Measurements from ENCODE around the gene GMIP. TPM values are rescaled to one million over a fixed set of nuclear protein-coding genes. Genes with fewer than 3 reads are reported as not detected.
A peak's percentile ranks its signal among the peaks of the same experiment; 100 is the strongest.
"Not testable (repeated sequence)": the region's sequence is repeated elsewhere in the genome, so short reads cannot be mapped to it uniquely, and the experiment has no call there.

Gene GMIP
- total RNA-seq, 2 experiments from 2014 or later, result 57.3 to 59.9 TPM

DNA sequence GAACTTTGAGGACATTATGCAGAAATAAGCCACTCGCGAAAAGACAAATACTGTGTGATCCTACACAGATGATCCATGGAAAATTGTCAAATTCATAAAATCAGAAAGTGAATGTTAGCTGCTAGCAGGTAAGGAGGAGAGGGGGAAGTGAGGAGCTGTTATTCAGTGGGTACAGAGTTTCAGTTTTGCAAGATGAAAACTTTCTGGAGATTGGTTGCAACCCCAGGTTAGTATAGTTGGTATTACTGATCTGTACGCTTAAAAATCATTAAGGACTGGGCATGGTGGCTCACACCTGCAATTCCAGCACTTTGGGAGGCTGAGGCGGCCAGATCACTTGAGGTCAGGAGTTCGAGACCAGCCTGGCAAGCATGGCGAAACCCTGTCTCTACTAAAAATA lies 43.1 kb upstream of the GMIP start:
- no peak overlapping the region for H3K27ac Mint-ChIP-seq
- TF ChIP-seq, protein P1, sequence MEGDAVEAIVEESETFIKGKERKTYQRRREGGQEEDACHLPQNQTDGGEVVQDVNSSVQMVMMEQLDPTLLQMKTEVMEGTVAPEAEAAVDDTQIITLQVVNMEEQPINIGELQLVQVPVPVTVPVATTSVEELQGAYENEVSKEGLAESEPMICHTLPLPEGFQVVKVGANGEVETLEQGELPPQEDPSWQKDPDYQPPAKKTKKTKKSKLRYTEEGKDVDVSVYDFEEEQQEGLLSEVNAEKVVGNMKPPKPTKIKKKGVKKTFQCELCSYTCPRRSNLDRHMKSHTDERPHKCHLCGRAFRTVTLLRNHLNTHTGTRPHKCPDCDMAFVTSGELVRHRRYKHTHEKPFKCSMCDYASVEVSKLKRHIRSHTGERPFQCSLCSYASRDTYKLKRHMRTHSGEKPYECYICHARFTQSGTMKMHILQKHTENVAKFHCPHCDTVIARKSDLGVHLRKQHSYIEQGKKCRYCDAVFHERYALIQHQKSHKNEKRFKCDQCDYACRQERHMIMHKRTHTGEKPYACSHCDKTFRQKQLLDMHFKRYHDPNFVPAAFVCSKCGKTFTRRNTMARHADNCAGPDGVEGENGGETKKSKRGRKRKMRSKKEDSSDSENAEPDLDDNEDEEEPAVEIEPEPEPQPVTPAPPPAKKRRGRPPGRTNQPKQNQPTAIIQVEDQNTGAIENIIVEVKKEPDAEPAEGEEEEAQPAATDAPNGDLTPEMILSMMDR (IDR thresholded peaks at IDR 0.05), result no peak
- H3K9me3 Mint-ChIP-seq, result peaks cover 27% of the 10 kb centered on the region
- peaks cover 54% of the 10 kb centered on the region for H3K36me3 Mint-ChIP-seq (ENCODE audit: low read depth)
- H3K4me1 Mint-ChIP-seq (ENCODE audit: low read depth), result no peaks in the 10 kb centered on the region
- intact Hi-C loops (cut with micrococcal nuclease), result no loop called here
- no peaks in the 10 kb centered on the region for H3K27me3 Mint-ChIP-seq
- peak; percentile 18 for ATAC-seq
- DNase-seq, result no peak
- ChIA-PET CTCF (no interaction called here), POLR2A (interaction anchor here (0.7 to 3.4 kb wide), 5 partner anchors 10 to 44 kb away, joined by 3 to 17 read pairs (median 3); partner anchors contain the start of genes ATP13A1 and ZNF101)
- H3K4me3 Mint-ChIP-seq, result no peak overlapping the region

DNA sequence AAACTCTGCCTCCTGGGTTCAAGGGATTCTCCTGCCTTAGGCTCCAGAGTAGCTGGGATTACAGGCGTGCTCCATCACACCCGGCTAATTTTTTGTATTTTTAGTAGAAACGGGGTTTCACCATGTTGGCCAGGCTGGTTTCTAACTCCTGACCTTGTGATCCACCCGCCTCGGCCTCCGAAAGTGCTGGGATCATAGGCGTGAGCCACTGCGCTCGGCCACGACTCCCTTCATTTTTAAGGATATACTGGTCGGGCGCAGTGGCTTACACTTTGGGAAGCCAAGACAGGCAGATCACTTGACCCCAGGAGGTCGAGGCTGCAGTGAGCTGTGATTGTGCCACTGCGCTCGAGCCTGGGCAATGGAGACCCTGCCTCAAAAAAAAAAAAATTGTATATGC lies 42.7 kb upstream of the GMIP start:
- H3K27ac Mint-ChIP-seq; intact Hi-C loops (cut with micrococcal nuclease); H3K4me3 Mint-ChIP-seq; CTCF ChIA-PET; DNase-seq; ATAC-seq; H3K4me1 Mint-ChIP-seq (ENCODE audit: low read depth); H3K27me3 Mint-ChIP-seq: not testable (repeated sequence)
- Mint-ChIP-seq H3K36me3 (ENCODE audit: low read depth) (peaks cover 57% of the 10 kb centered on the region), H3K9me3 (peaks cover 29% of the 10 kb centered on the region)
- POLR2A ChIA-PET, result interaction anchor here (0.7 to 3.4 kb wide), 4 partner anchors 18 to 45 kb away, joined by 3 to 17 read pairs (median 3); partner anchors contain the start of genes ATP13A1 and ZNF101

DNA sequence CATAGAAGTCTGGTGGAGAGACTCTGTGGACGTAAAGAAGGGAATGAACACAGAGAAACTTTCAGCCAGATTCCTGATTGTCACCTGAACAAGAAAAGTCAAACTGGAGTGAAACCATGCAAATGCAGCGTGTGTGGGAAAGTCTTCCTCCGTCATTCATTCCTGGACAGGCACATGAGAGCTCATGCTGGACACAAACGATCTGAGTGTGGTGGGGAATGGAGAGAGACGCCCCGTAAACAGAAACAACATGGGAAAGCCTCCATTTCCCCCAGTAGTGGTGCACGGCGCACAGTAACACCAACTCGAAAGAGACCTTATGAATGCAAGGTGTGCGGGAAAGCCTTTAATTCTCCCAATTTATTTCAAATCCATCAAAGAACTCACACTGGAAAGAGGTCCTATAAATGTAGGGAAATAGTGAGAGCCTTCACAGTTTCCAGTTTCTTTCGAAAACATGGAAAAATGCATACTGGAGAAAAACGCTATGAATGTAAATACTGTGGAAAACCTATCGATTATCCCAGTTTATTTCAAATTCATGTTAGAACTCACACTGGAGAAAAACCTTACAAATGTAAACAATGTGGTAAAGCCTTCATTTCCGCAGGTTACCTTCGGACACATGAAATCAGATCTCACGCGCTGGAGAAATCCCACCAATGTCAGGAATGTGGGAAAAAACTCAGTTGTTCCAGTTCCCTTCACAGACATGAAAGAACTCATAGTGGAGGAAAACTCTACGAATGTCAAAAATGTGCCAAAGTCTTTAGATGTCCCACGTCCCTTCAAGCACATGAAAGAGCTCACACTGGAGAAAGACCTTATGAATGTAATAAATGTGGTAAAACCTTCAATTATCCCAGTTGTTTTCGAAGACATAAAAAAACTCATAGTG lies 36.0 kb upstream of the GMIP start:
- H3K4me1 Mint-ChIP-seq (ENCODE audit: low read depth), result peaks cover 14% of the 10 kb centered on the region
- no peak overlapping the region for H3K27ac Mint-ChIP-seq
- peaks cover 58% of the 10 kb centered on the region for H3K9me3 Mint-ChIP-seq
- DNase-seq, result no peak
- ATAC-seq, result no peak
- POLR2A ChIA-PET, result interaction anchor here (1.2 to 1.7 kb wide), 2 partner anchors 10 to 85 kb away, joined by 3 to 5 read pairs; no protein-coding TSS in a partner anchor
- no peaks in the 10 kb centered on the region for H3K27me3 Mint-ChIP-seq
- intact Hi-C loops (cut with micrococcal nuclease), result no loop called here
- no peak overlapping the region for H3K4me3 Mint-ChIP-seq
- CTCF ChIA-PET, result interaction anchor here (1.0 kb wide), 1 partner anchor 186 kb away, joined by 3 read pairs; the partner anchor contains the start of gene ZNF253
- TF ChIP-seq, protein P1 (IDR thresholded peaks at IDR 0.05), result no peak
- peaks cover 97% of the 10 kb centered on the region for H3K36me3 Mint-ChIP-seq (ENCODE audit: low read depth)

DNA sequence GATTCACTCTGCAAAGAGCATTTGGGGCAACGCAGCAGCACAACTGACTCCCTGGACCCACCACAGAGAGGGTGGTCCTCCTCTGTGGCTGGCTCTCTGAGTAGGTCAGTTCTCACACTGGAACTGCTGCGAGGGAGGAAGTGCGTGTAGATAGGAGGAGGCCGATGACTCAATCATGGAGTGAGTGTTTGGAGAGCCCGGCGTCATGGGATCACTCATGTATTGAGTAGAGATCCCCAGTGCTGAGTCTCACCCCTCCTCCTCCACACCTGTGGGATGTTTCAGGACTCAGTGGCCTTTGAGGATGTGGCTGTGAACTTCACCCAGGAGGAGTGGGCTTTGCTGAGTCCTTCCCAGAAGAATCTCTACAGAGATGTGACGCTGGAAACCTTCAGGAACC lies 34.1 kb upstream of the GMIP start:
- POLR2A ChIA-PET, result interaction anchor here (1.7 kb wide), 1 partner anchor 8 kb away, joined by 5 read pairs; no protein-coding TSS in a partner anchor
- Mint-ChIP-seq H3K4me1 (ENCODE audit: low read depth) (peaks cover 20% of the 10 kb centered on the region), H3K36me3 (ENCODE audit: low read depth) (peaks cover 96% of the 10 kb centered on the region), H3K4me3 (no peak overlapping the region), H3K27me3 (no peaks in the 10 kb centered on the region), H3K27ac (no peak overlapping the region), H3K9me3 (peaks cover 49% of the 10 kb centered on the region)
- TF ChIP-seq, protein P1 (IDR thresholded peaks at IDR 0.05), result no peak
- CTCF ChIA-PET, result no interaction called here
- no peak for ATAC-seq
- intact Hi-C loops (cut with micrococcal nuclease), result no loop called here
- DNase-seq, result no peak

DNA sequence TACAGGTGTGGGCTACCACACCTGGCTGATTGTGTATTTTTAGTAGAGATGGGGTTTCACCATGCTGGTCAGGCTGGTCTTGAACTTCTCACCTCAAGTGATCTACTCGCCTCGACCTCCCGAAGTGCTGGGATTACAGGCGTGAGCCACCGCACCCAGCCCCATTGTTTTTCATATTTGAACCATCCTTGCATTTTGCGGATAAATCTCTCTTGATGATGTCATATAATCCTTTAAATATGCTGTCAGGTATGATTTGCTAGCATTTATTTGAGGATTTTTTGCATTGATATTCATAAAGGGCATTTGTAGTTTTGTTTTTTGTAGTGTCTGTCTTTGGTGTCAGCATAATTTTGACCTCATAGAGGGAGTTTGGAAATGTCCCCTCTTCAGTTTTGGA lies 30.9 kb upstream of the GMIP start:
- H3K4me3 Mint-ChIP-seq, result no peak overlapping the region
- intact Hi-C loops (cut with micrococcal nuclease), result no loop called here
- peak overlapping the region; percentile 61 for H3K27ac Mint-ChIP-seq
- TF ChIP-seq, protein P1 (IDR thresholded peaks at IDR 0.05), result no peak
- no peaks in the 10 kb centered on the region for H3K27me3 Mint-ChIP-seq
- ChIA-PET POLR2A (no interaction called here), CTCF (no interaction called here)
- H3K4me1 Mint-ChIP-seq (ENCODE audit: low read depth), result peaks cover 35% of the 10 kb centered on the region
- ATAC-seq, result no peak
- H3K36me3 Mint-ChIP-seq (ENCODE audit: low read depth), result peaks cover 96% of the 10 kb centered on the region
- no peak for DNase-seq
- H3K9me3 Mint-ChIP-seq, result peaks cover 43% of the 10 kb centered on the region
